BLaER1 (cell line): ENCODE measurements around the gene ATP6V0A1.
"Not testable (repeated sequence)": the region's sequence is repeated elsewhere in the genome, so short reads cannot be mapped to it uniquely, and the experiment has no call there.

ENCODE experiments used
- H3K27ac ChIP-seq: shearing (Covaris generic); formaldehyde crosslinking; 2 replicates; pipeline ENCODE4 v1.8.1; 2022
- H3K27me3 ChIP-seq: shearing (Covaris generic); formaldehyde crosslinking; 2 replicates; pipeline ENCODE4 v1.8.1; 2022
- H3K36me3 ChIP-seq: shearing (Covaris generic); formaldehyde crosslinking; 2 replicates; pipeline ENCODE4 v1.8.1; 2022
- H3K4me1 ChIP-seq: shearing (Covaris generic); formaldehyde crosslinking; 2 replicates; pipeline ENCODE4 v1.8.1; 2022
- H3K4me2 ChIP-seq: shearing (Covaris generic); formaldehyde crosslinking; 2 replicates; pipeline ENCODE4 v1.8.1; 2022
- H3K4me3 ChIP-seq: shearing (Covaris generic); formaldehyde crosslinking; 2 replicates; pipeline ENCODE4 v1.8.1; 2022
- H3K9ac ChIP-seq: shearing (Covaris generic); formaldehyde crosslinking; 2 replicates; pipeline ENCODE4 v1.8.1; 2022
- H3K9me3 ChIP-seq: shearing (Covaris generic); formaldehyde crosslinking; 2 replicates; pipeline ENCODE4 v1.8.1; 2022
- H4K20me1 ChIP-seq: shearing (Covaris generic); formaldehyde crosslinking; 2 replicates; pipeline ENCODE4 v1.8.1; 2022
- Cebpa-rat ChIP-seq: shearing (Covaris generic); IDR thresholded peaks from 2 replicates; pipeline ENCODE4 v1.8.1; 2022

The ATP6V0A1 gene

DNA sequence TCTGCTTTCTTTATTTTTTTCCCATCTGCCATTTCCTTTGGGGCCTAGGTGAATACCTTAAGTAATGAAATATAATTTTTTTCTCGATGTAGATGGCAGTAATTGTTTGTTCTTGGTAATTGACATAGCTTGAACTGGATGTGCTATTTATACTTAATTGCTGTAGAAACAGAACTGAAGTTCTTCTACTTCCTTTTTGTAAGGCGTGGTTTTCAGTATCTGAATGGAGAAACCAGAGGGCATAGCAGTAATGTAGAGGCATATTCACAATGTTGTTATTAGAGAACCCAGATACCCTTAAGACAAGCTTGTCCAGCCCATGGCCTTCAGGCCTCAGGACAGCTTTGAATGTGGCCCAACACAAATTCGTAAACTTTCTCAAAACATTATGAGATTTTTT, 16.4 kb downstream of the ATP6V0A1 start:
- no peaks in the 10 kb centered on the region for H3K36me3 ChIP-seq
- H3K9me3 ChIP-seq: no peaks in the 10 kb centered on the region
- H3K4me1 ChIP-seq: no peaks in the 10 kb centered on the region
- H3K9ac ChIP-seq: no peak overlapping the region
- no peaks in the 10 kb centered on the region for H4K20me1 ChIP-seq
- H3K4me3 ChIP-seq: no peak overlapping the region
- TF ChIP-seq Cebpa-rat: no peak
- no peak overlapping the region for H3K27ac ChIP-seq
- H3K27me3 ChIP-seq: no peaks in the 10 kb centered on the region
- no peak overlapping the region for H3K4me2 ChIP-seq

DNA sequence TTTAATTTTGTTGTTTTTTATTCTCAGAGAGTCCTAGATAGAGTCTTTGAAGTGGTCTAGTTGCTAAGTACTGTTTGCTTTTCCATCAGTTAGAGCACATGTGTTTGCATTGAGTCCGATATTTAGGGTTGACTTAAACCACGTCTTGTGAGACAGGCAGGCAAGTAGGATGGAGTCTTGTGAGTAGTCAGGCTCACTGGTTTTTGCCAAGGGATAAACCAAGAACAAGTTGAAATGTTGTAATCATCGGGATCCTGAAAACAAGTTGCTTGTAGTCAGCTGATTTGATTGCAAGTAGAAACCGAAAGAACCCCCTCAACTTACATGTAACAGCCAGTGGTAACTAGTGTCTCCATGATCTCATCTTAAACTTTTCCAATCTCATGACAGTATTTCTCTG, 17.2 kb downstream of the ATP6V0A1 start:
- Histone ChIP-seq H3K4me2 (no peak overlapping the region), H3K4me1 (no peaks in the 10 kb centered on the region), H3K9ac (no peak overlapping the region), H3K27ac (no peak overlapping the region), H3K36me3 (no peaks in the 10 kb centered on the region), H3K9me3 (no peaks in the 10 kb centered on the region), H3K4me3 (no peak overlapping the region), H3K27me3 (no peaks in the 10 kb centered on the region), H4K20me1 (no peaks in the 10 kb centered on the region)
- TF ChIP-seq Cebpa-rat: no peak

DNA sequence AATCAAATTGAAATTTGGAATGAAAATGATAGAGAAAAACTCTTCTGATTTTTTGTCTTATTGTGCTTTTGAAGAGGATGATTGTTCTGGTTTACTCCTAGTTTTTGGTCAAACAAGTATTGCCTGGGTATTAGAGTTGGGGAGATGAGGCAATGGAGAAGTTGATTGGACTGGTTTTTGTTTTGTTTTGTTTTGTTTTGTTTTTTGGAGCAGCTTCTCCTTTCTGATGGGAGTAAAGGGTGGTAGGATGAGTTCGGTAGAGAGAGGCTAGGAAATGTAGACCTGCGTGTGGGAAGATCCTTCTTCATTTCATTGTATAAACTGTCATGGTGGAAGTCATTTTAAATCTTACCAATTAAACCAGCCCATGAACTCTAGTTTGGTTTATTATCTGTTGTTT, 17.7 kb downstream of the ATP6V0A1 start:
- Histone ChIP-seq H3K36me3 (no peaks in the 10 kb centered on the region), H3K4me2 (no peak overlapping the region), H3K27me3 (no peaks in the 10 kb centered on the region), H3K9me3 (no peaks in the 10 kb centered on the region), H3K4me3 (no peak overlapping the region), H3K9ac (no peak overlapping the region), H3K27ac (no peak overlapping the region), H4K20me1 (no peaks in the 10 kb centered on the region), H3K4me1 (no peaks in the 10 kb centered on the region)
- TF ChIP-seq Cebpa-rat: no peak

DNA sequence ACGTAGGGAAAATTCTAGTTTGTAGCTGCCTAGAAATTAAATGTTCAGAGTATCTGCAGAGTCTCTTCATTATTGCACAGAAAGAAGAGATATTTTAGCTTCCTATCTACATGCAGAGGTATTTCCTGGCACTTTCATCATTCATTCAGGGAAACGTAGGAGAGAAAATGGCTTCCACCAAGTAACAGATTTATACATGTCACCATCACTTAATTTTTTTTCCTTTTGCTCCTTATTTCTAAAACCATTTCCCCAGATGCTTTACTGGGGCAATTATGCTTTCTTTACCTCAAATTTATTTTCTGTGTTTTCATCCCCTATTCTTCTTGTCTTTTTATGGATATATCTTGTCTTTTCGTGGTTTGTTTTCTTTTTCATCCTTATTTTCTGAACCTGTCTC, 18.5 kb downstream of the ATP6V0A1 start:
- no peak for TF ChIP-seq Cebpa-rat
- Histone ChIP-seq H3K36me3 (no peaks in the 10 kb centered on the region), H3K27ac (no peak overlapping the region), H4K20me1 (no peaks in the 10 kb centered on the region), H3K4me3 (no peak overlapping the region), H3K9me3 (no peaks in the 10 kb centered on the region), H3K9ac (no peak overlapping the region), H3K27me3 (no peaks in the 10 kb centered on the region), H3K4me1 (0 out of 2 replicates have a peak, but pooled peaks cover 3% of the 10 kb centered on the region), H3K4me2 (no peak overlapping the region)

DNA sequence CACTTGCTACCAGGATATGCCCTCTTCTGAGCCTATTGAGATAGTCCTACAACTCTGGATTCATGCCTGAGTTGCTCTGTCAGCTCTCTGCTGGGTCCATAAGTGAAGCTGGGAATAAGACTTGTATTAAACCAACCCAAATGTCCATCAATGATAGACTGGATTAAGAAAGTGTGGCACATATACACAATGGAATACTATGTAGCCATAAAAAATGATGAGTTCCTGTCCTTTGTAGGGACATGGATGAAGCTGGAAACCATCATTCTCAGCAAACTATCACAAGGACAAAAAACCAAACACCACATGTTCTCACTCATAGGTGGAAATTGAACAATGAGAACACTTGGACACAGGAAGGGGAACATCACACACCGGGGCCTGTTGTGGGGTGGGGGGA, 19.1 kb downstream of the ATP6V0A1 start:
- H3K4me2 ChIP-seq, H3K27me3 ChIP-seq, H3K4me3 ChIP-seq, H3K4me1 ChIP-seq, H3K9ac ChIP-seq, H3K36me3 ChIP-seq, H3K9me3 ChIP-seq, H3K27ac ChIP-seq, H4K20me1 ChIP-seq: not testable (repeated sequence)

DNA sequence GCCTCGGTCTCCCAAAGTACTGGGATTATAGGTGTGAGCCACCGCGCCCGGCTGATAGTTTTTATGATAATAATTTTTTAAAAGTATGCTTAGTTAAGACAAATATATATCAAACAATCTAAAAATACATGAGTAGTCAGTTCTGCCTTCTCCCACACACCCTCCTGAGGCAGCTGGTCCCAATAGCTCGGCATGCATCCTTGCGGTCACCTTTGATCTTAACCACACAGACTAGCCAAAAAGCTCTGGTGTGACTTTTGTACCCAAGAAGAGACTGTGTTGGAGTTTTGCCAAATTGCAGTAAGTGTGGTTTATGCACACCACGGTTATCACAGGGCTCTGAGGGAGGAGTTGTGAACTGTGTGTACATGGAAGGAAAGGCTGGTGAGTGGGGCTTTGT, 25.6 kb downstream of the ATP6V0A1 start:
- no peak for TF ChIP-seq Cebpa-rat
- H3K4me3 ChIP-seq: no peak overlapping the region
- no peak overlapping the region for H3K27ac ChIP-seq
- no peaks in the 10 kb centered on the region for H3K9me3 ChIP-seq
- H3K36me3 ChIP-seq: no peaks in the 10 kb centered on the region
- H3K27me3 ChIP-seq: no peaks in the 10 kb centered on the region
- H3K9ac ChIP-seq: no peak overlapping the region
- H4K20me1 ChIP-seq: peaks cover 17% of the 10 kb centered on the region; the same call in 1 of the 2 replicates
- peaks cover 57% of the 10 kb centered on the region for H3K4me1 ChIP-seq
- peak overlapping the region; percentile 81 for H3K4me2 ChIP-seq

DNA sequence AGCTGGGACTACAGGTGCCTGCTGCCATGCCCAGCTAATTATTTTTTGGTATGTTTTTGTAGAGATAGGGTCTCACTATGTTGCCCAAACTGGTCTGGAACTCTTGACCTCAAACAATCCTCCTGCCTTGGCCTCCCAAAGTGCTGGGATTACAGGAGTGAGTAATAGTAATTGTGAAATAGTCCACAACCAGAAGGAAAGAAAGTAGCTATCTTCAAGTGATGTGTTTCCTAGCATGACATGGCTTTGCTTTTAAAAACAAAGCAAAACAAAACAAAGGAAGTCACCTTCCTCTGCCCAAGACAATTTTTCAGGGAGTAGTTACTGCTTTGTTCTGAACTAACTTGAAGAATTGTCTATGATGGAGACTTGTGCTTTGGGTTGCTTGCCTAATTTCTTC, 27.0 kb downstream of the ATP6V0A1 start:
- H3K27ac ChIP-seq: no peak overlapping the region

DNA sequence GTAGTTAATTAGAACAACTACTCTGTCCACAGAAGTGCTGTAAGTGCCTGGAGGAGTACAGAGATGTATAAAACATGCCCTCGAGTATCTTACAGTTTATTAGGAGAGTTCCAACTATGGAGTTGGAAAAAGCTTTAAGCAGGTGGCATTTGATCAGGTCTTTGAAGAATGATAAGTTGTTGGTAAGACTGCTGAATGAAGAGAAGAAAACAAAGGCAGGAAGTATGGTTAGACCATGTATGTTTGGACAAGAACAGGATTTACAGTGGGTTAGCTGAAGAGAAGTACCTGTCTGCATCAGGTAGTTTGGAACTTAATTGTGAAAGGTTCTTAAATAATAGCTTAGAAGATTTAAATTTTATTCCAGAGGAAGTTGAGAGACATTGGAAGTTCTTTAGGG, 29.4 kb downstream of the ATP6V0A1 start:
- Histone ChIP-seq H3K36me3 (no peaks in the 10 kb centered on the region), H3K4me3 (no peak overlapping the region), H3K9ac (no peak overlapping the region), H3K27me3 (no peaks in the 10 kb centered on the region), H3K4me1 (peaks cover 50% of the 10 kb centered on the region), H3K9me3 (no peaks in the 10 kb centered on the region), H3K27ac (no peak overlapping the region), H4K20me1 (peaks cover 17% of the 10 kb centered on the region; the same call in 1 of the 2 replicates), H3K4me2 (0 out of 2 replicates have a peak overlapping the region, but pooled peaks have one; percentile 36)
- TF ChIP-seq Cebpa-rat: no peak

More for the DNA sequence above, 27.0 kb downstream of the ATP6V0A1 start:
- Histone ChIP-seq H3K36me3 (no peaks in the 10 kb centered on the region), H3K27me3 (no peaks in the 10 kb centered on the region), H3K4me2 (peak overlapping the region; percentile 81), H4K20me1 (peaks cover 17% of the 10 kb centered on the region; the same call in 1 of the 2 replicates), H3K4me3 (no peak overlapping the region), H3K9me3 (no peaks in the 10 kb centered on the region), H3K9ac (no peak overlapping the region), H3K4me1 (peaks cover 61% of the 10 kb centered on the region)
- no peak for TF ChIP-seq Cebpa-rat

DNA sequence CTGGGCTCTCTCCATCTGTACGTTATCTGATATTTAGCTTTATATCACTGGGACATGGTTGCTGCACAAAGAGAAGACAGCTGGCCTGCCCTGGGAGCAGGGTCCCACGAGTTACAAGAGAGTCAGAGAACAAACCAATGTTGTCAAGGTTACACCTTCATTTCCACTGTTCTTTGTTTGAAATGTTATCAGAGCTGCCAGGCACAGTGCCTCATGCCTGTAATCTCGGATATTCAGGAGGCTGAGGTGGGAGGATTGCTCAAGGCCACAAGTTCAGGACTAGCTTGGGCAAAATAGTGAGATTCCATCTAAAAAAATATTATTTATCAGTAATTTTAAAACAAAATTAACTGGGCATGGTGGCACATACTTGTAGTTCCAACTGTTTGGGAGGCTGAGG, 34.6 kb downstream of the ATP6V0A1 start:
- H3K9ac ChIP-seq: no peak overlapping the region
- no peaks in the 10 kb centered on the region for H4K20me1 ChIP-seq
- H3K36me3 ChIP-seq: no peaks in the 10 kb centered on the region
- H3K9me3 ChIP-seq: no peaks in the 10 kb centered on the region
- H3K27me3 ChIP-seq: no peaks in the 10 kb centered on the region
- no peak overlapping the region for H3K4me2 ChIP-seq
- H3K4me1 ChIP-seq: peaks cover 38% of the 10 kb centered on the region
- no peak overlapping the region for H3K4me3 ChIP-seq
- TF ChIP-seq Cebpa-rat: no peak
- no peak overlapping the region for H3K27ac ChIP-seq

DNA sequence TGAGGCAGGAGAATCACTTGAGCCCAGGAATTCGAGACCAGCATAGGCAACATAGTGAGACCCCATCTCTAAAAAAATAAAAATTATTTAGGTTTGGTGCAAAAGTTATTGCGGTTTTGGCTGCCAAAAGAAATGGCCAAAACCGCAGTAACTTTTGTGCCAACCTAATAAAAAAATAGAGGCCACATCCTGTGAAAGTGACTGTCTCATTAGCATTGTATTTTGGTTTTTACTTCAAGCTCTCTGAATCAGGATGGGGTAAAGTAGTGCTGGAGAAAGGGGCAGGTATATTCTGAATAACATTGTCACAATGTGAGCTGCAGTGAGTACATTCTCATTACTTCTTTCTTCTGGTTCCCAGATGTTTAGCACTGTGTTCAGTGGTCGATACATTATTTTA, 36.0 kb downstream of the ATP6V0A1 start:
- no peak overlapping the region for H3K4me3 ChIP-seq
- peak overlapping the region; percentile 79 for H3K4me2 ChIP-seq
- TF ChIP-seq Cebpa-rat: no peak
- H3K9ac ChIP-seq: no peak overlapping the region
- H3K27me3 ChIP-seq: no peaks in the 10 kb centered on the region
- H3K9me3 ChIP-seq: no peaks in the 10 kb centered on the region
- peaks cover 24% of the 10 kb centered on the region for H3K4me1 ChIP-seq
- H3K36me3 ChIP-seq: no peaks in the 10 kb centered on the region
- no peak overlapping the region for H3K27ac ChIP-seq
- H4K20me1 ChIP-seq: no peaks in the 10 kb centered on the region

DNA sequence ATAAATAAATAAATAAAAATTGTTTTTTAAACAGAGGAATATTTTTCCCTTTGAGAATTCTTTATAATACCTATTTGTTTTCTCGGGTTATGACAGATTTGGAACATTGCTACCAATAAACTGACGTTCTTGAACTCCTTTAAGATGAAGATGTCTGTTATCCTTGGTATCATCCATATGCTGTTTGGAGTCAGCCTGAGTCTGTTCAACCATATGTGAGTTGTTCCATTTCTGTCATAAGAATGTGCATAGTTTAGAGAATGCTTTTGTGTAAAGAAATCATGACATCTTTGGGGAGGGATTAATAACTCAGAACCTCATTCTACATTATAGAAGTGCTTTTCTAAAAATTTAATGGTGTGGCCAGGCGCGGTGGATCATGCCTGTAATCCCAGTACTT, 40.1 kb downstream of the ATP6V0A1 start:
- no peak overlapping the region for H3K9ac ChIP-seq
- no peak for TF ChIP-seq Cebpa-rat
- no peaks in the 10 kb centered on the region for H3K27me3 ChIP-seq
- H3K27ac ChIP-seq: no peak overlapping the region
- H3K36me3 ChIP-seq: no peaks in the 10 kb centered on the region
- no peaks in the 10 kb centered on the region for H3K9me3 ChIP-seq
- H3K4me1 ChIP-seq: peaks cover 42% of the 10 kb centered on the region
- no peak overlapping the region for H3K4me3 ChIP-seq
- H4K20me1 ChIP-seq: no peaks in the 10 kb centered on the region
- H3K4me2 ChIP-seq: no peak overlapping the region
